SU-DHL-6 (cell line): ENCODE results near the gene MYO15A.
"Not testable (repeated sequence)": the region's sequence is repeated elsewhere in the genome, so short reads cannot be mapped to it uniquely, and the experiment has no call there.

Source experiments
- H2AFZ ChIP-seq: fragments of 200-600 bp; sonication (generic); 2 replicates; pipeline ENCODE4 v1.6.1; 2014; ENCODE audit warnings: low read depth, mild to moderate bottlenecking, moderate library complexity, mixed read lengths, antibody characterized with exemption, low read length; ENCODE audit not compliant: severe bottlenecking
- H3F3A ChIP-seq: fragments of 200-600 bp; shearing (Covaris generic); 2 replicates; pipeline ENCODE4 v1.6.0; 2016; ENCODE audit warnings: antibody characterized with exemption, mild to moderate bottlenecking; ENCODE audit not compliant: insufficient read depth
- H3K27ac ChIP-seq: fragments of 200-600 bp; sonication (generic); 2 replicates; pipeline ENCODE4 v1.5.1; 2016; ENCODE audit warnings: low read depth, mild to moderate bottlenecking, low read length, moderate library complexity, mixed read lengths
- H3K27me3 ChIP-seq: fragments of 200-600 bp; sonication (generic), shearing (Covaris generic); 2 replicates; pipeline ENCODE4 v1.6.0; 2014; ENCODE audit warnings: mild to moderate bottlenecking, low read length
- H3K36me3 ChIP-seq: fragments of 200-600 bp; sonication (generic); 2 replicates; pipeline ENCODE4 v1.6.1; 2014; ENCODE audit warnings: mild to moderate bottlenecking, low read length, mixed read lengths
- H3K4me2 ChIP-seq: fragments of 300-600, 200-600 bp; shearing (Covaris generic), sonication (generic); 2 replicates; pipeline ENCODE4 v1.6.0; 2014; ENCODE audit warnings: low read length, low read depth, mild to moderate bottlenecking; ENCODE audit not compliant: poor library complexity, severe bottlenecking
- H3K4me3 ChIP-seq: fragments of 200-600 bp; sonication (generic); 2 replicates; pipeline ENCODE4 v1.5.1; 2014; ENCODE audit warnings: antibody characterized with exemption, low read length, mild to moderate bottlenecking, mixed read lengths; ENCODE audit not compliant: insufficient read depth, poor library complexity, severe bottlenecking
- H3K79me2 ChIP-seq: fragments of 200-600 bp; sonication (generic); 2 replicates; pipeline ENCODE4 v1.6.1; 2014; ENCODE audit warnings: mild to moderate bottlenecking, low read length, moderate library complexity; ENCODE audit not compliant: insufficient read depth
- H3K9ac ChIP-seq: fragments of 200-600 bp; sonication (generic); 2 replicates; pipeline ENCODE4 v1.7.0; 2014; ENCODE audit warnings: mild to moderate bottlenecking, low read length
- H3K9me2 ChIP-seq: fragments of 200-600 bp; sonication (generic); replicated peaks from 2 replicates; pipeline ENCODE4 v1.6.1; 2014; ENCODE audit warnings: low read length; ENCODE audit not compliant: insufficient read depth
- H3K9me3 ChIP-seq: fragments of 200-600 bp; sonication (generic); 2 replicates; pipeline ENCODE4 v1.6.1; 2014; ENCODE audit warnings: low read length, mixed read lengths; ENCODE audit not compliant: insufficient read depth
- H4K20me1 ChIP-seq: fragments of 200-600 bp; sonication (generic); 2 replicates; pipeline ENCODE4 v1.6.1; 2014; ENCODE audit warnings: low read depth, mild to moderate bottlenecking, antibody characterized with exemption, low read length, moderate library complexity, mixed read lengths
- CTCF ChIP-seq: fragments of 200-600 bp; sonication (generic); IDR thresholded peaks from one replicate; pipeline ENCODE4 v1.5.1; 2017; ENCODE audit warnings: antibody characterized with exemption, mild to moderate bottlenecking, low read length, moderate library complexity; ENCODE audit not compliant: insufficient read depth, poor library complexity, severe bottlenecking
- EZH2phosphoT487 ChIP-seq: fragments of 200-600 bp; sonication (generic), shearing (Covaris generic); conservative IDR thresholded peaks from 2 replicates; pipeline ENCODE4 v1.6.1; 2018; ENCODE audit warnings: mild to moderate bottlenecking, antibody characterized with exemption, low read length, moderate library complexity, mixed read lengths

MYO15A gene

GRCh38 chr17:18208092-18208491 lies 99.5 kb downstream of the MYO15A start:
- Histone ChIP-seq H3K4me3 (no peak overlapping the region), H3K4me2 (no peak overlapping the region), H3K79me2 (peaks cover 10% of the 10 kb centered on the region; the same call in 1 of the 2 replicates), H3K9me3 (no peaks in the 10 kb centered on the region), H3K36me3 (peaks cover 3% of the 10 kb centered on the region; the same call in 1 of the 2 replicates), H3F3A (0 out of 2 replicates have a peak, but pooled peaks cover 3% of the 10 kb centered on the region), H3K27me3 (no peaks in the 10 kb centered on the region), H3K9ac (no peak overlapping the region), H3K9me2 (no peaks in the 10 kb centered on the region), H4K20me1 (no peaks in the 10 kb centered on the region), H2AFZ (no peak overlapping the region), H3K27ac (no peak overlapping the region)
- no peak for TF ChIP-seq CTCF
- no peak for TF ChIP-seq EZH2phosphoT487

- no peaks in the 10 kb centered on the region for H4K20me1 ChIP-seq
- H3K9me3 ChIP-seq = no peaks in the 10 kb centered on the region
- no peaks in the 10 kb centered on the region; the same call in 1 of the 2 replicates for H3K36me3 ChIP-seq
- H3K9ac ChIP-seq = no peak overlapping the region
- no peaks in the 10 kb centered on the region for H3K9me2 ChIP-seq
- H3K4me3 ChIP-seq = no peak overlapping the region
- H2AFZ ChIP-seq = no peak overlapping the region
- H3K4me2 ChIP-seq = no peak overlapping the region
- no peak overlapping the region for H3K27ac ChIP-seq
- H3K79me2 ChIP-seq = no peaks in the 10 kb centered on the region
- TF ChIP-seq CTCF = no peak
- TF ChIP-seq EZH2phosphoT487 = no peak
- 0 out of 2 replicates have a peak, but pooled peaks cover 3% of the 10 kb centered on the region for H3F3A ChIP-seq
- no peaks in the 10 kb centered on the region for H3K27me3 ChIP-seq
Observed at GRCh38 chr17:18213666-18214270, 105.2 kb downstream of the MYO15A start.

GRCh38 chr17:18216906-18217305 lies 108.3 kb downstream of the MYO15A start:
- not testable (repeated sequence) for H3K9me3 ChIP-seq, H3K9me2 ChIP-seq, H2AFZ ChIP-seq, H3K4me2 ChIP-seq, H3K27me3 ChIP-seq, H3K79me2 ChIP-seq, H3F3A ChIP-seq, H3K36me3 ChIP-seq, H4K20me1 ChIP-seq, H3K9ac ChIP-seq, H3K4me3 ChIP-seq, H3K27ac ChIP-seq

GRCh38 chr17:18217412-18218015 lies 109.0 kb downstream of the MYO15A start:
- Histone ChIP-seq H3K9me3 (no peaks in the 10 kb centered on the region), H4K20me1 (no peaks in the 10 kb centered on the region), H3K9me2 (no peaks in the 10 kb centered on the region), H3F3A (0 out of 2 replicates have a peak, but pooled peaks cover under 1% of the 10 kb centered on the region), H3K4me3 (no peak overlapping the region), H3K27ac (no peak overlapping the region), H3K9ac (no peak overlapping the region), H3K27me3 (no peaks in the 10 kb centered on the region), H3K79me2 (no peaks in the 10 kb centered on the region), H2AFZ (no peak overlapping the region), H3K36me3 (no peaks in the 10 kb centered on the region), H3K4me2 (no peak overlapping the region)
- TF ChIP-seq EZH2phosphoT487 (no peak), CTCF (peak; percentile 89)
